HL-60 (cell line): ENCODE measurements around the gene ANKRD34B.

Source experiments
- DNase-seq, 2 experiments: peaks; one replicate each; pipeline ENCODE4 v3.0.0-alpha.2; 2010 to 2020; ENCODE audit warnings: low read depth in 1 of 2, low spot score in 1 of 2
- H3K27ac ChIP-seq: fragments of 250-450 bp; sonication (Bioruptor Pico); replicated peaks from 2 replicates; pipeline ENCODE4 v1.5.1; 2020; ENCODE audit warnings: mild to moderate bottlenecking, moderate library complexity
- H3K27me3 ChIP-seq: fragments of 250-450 bp; sonication (Bioruptor Pico); 2 replicates; pipeline ENCODE4 v1.5.1; 2021; ENCODE audit warnings: mild to moderate bottlenecking, moderate library complexity; ENCODE audit not compliant: insufficient read depth, poor library complexity, severe bottlenecking
- H3K4me3 ChIP-seq: replicated peaks from 2 replicates; pipeline ENCODE4 v1.5.1; 2011; ENCODE audit warnings: mild to moderate bottlenecking, control low read depth, low read length; ENCODE audit not compliant: insufficient read depth
- GABPA ChIP-seq: IDR thresholded peaks from 2 replicates; pipeline ENCODE4 v1.6.1; 2012; ENCODE audit warnings: low read depth
- POLR2AphosphoS5 ChIP-seq: IDR thresholded peaks from 2 replicates; pipeline ENCODE4 v1.6.1; 2012; ENCODE audit warnings: low read depth
- SPI1 ChIP-seq: IDR thresholded peaks from 2 replicates; pipeline ENCODE4 v1.6.1; 2012; ENCODE audit warnings: low read depth, mild to moderate bottlenecking, borderline replicate concordance
- TF ChIP-seq, protein P1 (sequence below): IDR thresholded peaks from 2 replicates; pipeline ENCODE4 v1.6.1; 2012; ENCODE audit warnings: low read depth; ENCODE audit not compliant: insufficient replicate concordance
- TF ChIP-seq, protein P2 (sequence below): IDR thresholded peaks from one replicate; pipeline ENCODE4 v1.5.1; 2011; ENCODE audit warnings: low read length, control low read depth, inconsistent platforms; ENCODE audit not compliant: insufficient read depth

ANKRD34B gene

GRCh38 chr5:80555099-80555498 is 15.0 kb downstream of the ANKRD34B start:
- Histone ChIP-seq H3K4me3 (no peak overlapping the region), H3K27me3 (no peaks in the 10 kb centered on the region), H3K27ac (no peak overlapping the region)
- TF ChIP-seq GABPA: no peak
- TF ChIP-seq SPI1: no peak
- TF ChIP-seq, protein P1, sequence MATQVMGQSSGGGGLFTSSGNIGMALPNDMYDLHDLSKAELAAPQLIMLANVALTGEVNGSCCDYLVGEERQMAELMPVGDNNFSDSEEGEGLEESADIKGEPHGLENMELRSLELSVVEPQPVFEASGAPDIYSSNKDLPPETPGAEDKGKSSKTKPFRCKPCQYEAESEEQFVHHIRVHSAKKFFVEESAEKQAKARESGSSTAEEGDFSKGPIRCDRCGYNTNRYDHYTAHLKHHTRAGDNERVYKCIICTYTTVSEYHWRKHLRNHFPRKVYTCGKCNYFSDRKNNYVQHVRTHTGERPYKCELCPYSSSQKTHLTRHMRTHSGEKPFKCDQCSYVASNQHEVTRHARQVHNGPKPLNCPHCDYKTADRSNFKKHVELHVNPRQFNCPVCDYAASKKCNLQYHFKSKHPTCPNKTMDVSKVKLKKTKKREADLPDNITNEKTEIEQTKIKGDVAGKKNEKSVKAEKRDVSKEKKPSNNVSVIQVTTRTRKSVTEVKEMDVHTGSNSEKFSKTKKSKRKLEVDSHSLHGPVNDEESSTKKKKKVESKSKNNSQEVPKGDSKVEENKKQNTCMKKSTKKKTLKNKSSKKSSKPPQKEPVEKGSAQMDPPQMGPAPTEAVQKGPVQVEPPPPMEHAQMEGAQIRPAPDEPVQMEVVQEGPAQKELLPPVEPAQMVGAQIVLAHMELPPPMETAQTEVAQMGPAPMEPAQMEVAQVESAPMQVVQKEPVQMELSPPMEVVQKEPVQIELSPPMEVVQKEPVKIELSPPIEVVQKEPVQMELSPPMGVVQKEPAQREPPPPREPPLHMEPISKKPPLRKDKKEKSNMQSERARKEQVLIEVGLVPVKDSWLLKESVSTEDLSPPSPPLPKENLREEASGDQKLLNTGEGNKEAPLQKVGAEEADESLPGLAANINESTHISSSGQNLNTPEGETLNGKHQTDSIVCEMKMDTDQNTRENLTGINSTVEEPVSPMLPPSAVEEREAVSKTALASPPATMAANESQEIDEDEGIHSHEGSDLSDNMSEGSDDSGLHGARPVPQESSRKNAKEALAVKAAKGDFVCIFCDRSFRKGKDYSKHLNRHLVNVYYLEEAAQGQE: no peak
- TF ChIP-seq, protein P2, sequence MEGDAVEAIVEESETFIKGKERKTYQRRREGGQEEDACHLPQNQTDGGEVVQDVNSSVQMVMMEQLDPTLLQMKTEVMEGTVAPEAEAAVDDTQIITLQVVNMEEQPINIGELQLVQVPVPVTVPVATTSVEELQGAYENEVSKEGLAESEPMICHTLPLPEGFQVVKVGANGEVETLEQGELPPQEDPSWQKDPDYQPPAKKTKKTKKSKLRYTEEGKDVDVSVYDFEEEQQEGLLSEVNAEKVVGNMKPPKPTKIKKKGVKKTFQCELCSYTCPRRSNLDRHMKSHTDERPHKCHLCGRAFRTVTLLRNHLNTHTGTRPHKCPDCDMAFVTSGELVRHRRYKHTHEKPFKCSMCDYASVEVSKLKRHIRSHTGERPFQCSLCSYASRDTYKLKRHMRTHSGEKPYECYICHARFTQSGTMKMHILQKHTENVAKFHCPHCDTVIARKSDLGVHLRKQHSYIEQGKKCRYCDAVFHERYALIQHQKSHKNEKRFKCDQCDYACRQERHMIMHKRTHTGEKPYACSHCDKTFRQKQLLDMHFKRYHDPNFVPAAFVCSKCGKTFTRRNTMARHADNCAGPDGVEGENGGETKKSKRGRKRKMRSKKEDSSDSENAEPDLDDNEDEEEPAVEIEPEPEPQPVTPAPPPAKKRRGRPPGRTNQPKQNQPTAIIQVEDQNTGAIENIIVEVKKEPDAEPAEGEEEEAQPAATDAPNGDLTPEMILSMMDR: no peak
- TF ChIP-seq POLR2AphosphoS5: no peak
- no peak for DNase-seq

DNA sequence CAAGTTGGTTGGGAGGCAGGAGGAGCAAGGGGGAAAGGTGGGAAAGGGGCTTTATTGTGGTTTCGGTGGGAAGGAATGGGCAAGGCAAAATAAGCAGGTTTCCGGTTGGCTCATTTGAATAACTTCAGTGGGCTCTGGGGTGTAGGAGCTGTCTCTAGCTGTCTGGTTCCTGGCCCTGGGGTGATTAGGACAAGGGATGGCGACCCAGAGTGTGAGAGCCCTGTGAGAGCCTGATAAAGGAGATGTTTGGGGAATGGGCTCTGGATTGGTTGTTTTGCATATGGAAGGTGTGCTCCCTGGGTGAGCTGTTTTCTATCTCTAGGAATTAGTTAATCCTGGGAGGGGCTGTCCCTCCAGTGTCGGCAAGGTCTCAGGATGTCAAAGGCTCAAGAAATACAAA is 15.4 kb downstream of the ANKRD34B start:
- DNase-seq: no peak
- Histone ChIP-seq H3K27ac (no peak overlapping the region), H3K4me3 (no peak overlapping the region), H3K27me3 (no peaks in the 10 kb centered on the region)
- no peak for TF ChIP-seq GABPA
- TF ChIP-seq SPI1: no peak
- TF ChIP-seq POLR2AphosphoS5: no peak
- TF ChIP-seq, protein P2: no peak
- TF ChIP-seq, protein P1: no peak

- TF ChIP-seq POLR2AphosphoS5: no peak
- TF ChIP-seq SPI1: no peak
- no peak for TF ChIP-seq GABPA
- Histone ChIP-seq H3K27me3 (no peaks in the 10 kb centered on the region), H3K4me3 (no peak overlapping the region), H3K27ac (no peak overlapping the region)
- DNase-seq: no peak
Measured at GRCh38 chr5:80541392-80541791, 28.7 kb downstream of the ANKRD34B start.

DNA sequence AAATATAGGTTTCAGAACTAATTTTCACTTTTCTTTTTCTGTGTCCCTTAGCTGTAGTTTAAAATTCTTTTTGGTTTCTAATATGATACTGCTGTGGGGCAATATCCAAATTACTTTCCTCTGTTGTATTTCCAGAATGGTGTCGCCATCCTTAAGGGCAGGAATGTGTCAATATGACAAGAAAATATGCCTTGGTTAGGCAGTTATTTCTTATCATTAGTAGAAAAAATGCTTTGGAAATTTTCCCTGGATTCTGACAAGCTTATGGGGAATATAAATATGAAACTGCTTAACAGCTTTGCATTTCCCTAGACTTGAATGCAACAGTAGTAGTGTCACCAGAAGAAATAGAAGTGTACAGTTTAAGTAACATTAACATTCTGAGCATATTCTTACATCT is 29.4 kb downstream of the ANKRD34B start:
- Histone ChIP-seq H3K4me3 (no peak overlapping the region), H3K27ac (no peak overlapping the region)
- TF ChIP-seq, protein P2: no peak
- TF ChIP-seq POLR2AphosphoS5 (no peak), SPI1 (no peak), GABPA (no peak)
- TF ChIP-seq, protein P1: no peak

More for the DNA sequence above, 29.4 kb downstream of the ANKRD34B start:
- DNase-seq: no peak
- H3K27me3 ChIP-seq: no peaks in the 10 kb centered on the region
